Gastrocnemius medialis (tissue), 4 donors: ENCODE data around the gene UMODL1.

Experiments
- POLR2A ChIP-seq, 2 donors: fragments of 450-650 bp; IDR thresholded peaks; one replicate each; pipeline ENCODE4 v1.6.1; 2017; ENCODE audit warnings: antibody characterized with exemption in 2 of 2, mild to moderate bottlenecking in 2 of 2, moderate library complexity in 2 of 2
- TF ChIP-seq, protein P1 (sequence below), 5 experiments: fragments of 450-650 bp in 3 of 5; fragments of 200-600 bp in 2 of 5; sonication (generic) in 2 of 5; IDR thresholded peaks in 4 of 5; conservative IDR thresholded peaks in 1 of 5; 1 replicate in 4 of 5; 2 replicates in 1 of 5; pipeline ENCODE4 v1.5.1; 2016 to 2019; ENCODE audit warnings: antibody characterized with exemption in 5 of 5, mild to moderate bottlenecking in 3 of 5, moderate library complexity in 3 of 5

DNA sequence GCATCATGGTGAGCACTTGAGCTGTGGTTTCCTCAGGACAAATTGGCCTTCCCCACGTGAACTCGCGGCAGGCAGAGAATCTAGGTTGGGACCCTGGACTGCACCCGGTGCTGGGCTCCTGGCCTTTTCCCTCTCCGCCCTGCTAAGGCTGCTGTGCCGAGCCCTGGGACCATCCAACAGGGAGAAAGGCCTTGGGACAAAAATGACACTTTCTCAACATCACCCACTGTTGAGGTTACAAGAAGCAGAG is 9.2 kb upstream of the UMODL1 start:
- TF ChIP-seq, protein P1, sequence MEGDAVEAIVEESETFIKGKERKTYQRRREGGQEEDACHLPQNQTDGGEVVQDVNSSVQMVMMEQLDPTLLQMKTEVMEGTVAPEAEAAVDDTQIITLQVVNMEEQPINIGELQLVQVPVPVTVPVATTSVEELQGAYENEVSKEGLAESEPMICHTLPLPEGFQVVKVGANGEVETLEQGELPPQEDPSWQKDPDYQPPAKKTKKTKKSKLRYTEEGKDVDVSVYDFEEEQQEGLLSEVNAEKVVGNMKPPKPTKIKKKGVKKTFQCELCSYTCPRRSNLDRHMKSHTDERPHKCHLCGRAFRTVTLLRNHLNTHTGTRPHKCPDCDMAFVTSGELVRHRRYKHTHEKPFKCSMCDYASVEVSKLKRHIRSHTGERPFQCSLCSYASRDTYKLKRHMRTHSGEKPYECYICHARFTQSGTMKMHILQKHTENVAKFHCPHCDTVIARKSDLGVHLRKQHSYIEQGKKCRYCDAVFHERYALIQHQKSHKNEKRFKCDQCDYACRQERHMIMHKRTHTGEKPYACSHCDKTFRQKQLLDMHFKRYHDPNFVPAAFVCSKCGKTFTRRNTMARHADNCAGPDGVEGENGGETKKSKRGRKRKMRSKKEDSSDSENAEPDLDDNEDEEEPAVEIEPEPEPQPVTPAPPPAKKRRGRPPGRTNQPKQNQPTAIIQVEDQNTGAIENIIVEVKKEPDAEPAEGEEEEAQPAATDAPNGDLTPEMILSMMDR (IDR thresholded peaks at IDR 0.05 in 4 of 5, conservative IDR thresholded peaks at IDR 0.05 in 1 of 5) = no peak
- TF ChIP-seq POLR2A (IDR thresholded peaks at IDR 0.05) = no peak
